HuH-7.5 (cell line): ENCODE measurements around the gene ADH4.

ENCODE experiments used
- DNase-seq: peaks from one replicate; pipeline ENCODE4 v3.0.0; 2011; ENCODE audit warnings: low spot score

The ADH4 gene

GRCh38 chr4:99079625-99080295, 64.3 kb downstream of the ADH4 start:
- DNase-seq = no peak

- no peak for DNase-seq
Measured at GRCh38 chr4:99078931-99079624, 65.0 kb downstream of the ADH4 start.

GRCh38 chr4:99078336-99078735, 65.8 kb downstream of the ADH4 start:
- DNase-seq = no peak

- no peak for DNase-seq
Measured at GRCh38 chr4:99077177-99077576, 66.9 kb downstream of the ADH4 start.

- no peak for DNase-seq
Measured at GRCh38 chr4:99076292-99076976, 67.7 kb downstream of the ADH4 start.

GRCh38 chr4:99074816-99075215, 69.3 kb downstream of the ADH4 start:
- no peak for DNase-seq
